HepG2 (cell line): ENCODE results near the gene SH3YL1. TPM values are rescaled to one million over a fixed set of nuclear protein-coding genes. Genes with fewer than 3 reads are reported as not detected.

Experiments
- ATAC-seq: fragments of 200-7000 bp; cut with Tn5 transposase; 3 replicates; pipeline ENCODE4 v1.9.1; 2020; ENCODE audit warnings: mild to moderate bottlenecking, moderate library complexity
- BruUV-seq: library from RNA; stranded (reverse); fragments of 400-500 nt; replicated peaks from 2 replicates; lab custom pipeline; 2021; lab: Mats Ljungman, UMichigan
- CTCF ChIA-PET: fragments of 300-600 bp; formaldehyde crosslinking; extraction: SDS; loops from one replicate; lab custom pipeline; 2021; ENCODE audit warnings: low total read pairs, inconsistent platforms, low intra/inter-chr PET ratio; lab: Yijun Ruan, JAX
- POLR2A ChIA-PET: fragments of 350-600 bp; sonication (Branson Sonifier 250); formaldehyde crosslinking; loops from one replicate; lab custom pipeline; 2020; ENCODE audit warnings: antibody characterized with exemption, inconsistent platforms; lab: Yijun Ruan, JAX
- DNase-seq: peaks from one replicate; pipeline ENCODE4 v3.0.0-alpha.2; 2015; ENCODE audit warnings: low spot score
- FAIRE-seq: peaks from 3 replicates; lab custom pipeline; 2011; peaks lifted over from hg19 to GRCh38; lab: Jason Lieb, UNC
- H2AFZ ChIP-seq: one replicate; pipeline ENCODE4 v1.6.1; 2011; ENCODE audit warnings: low read length, inconsistent platforms
- H3K27ac ChIP-seq: fragments of 300-600 bp; 3 replicates; pipeline ENCODE4 v1.8.0; 2011; ENCODE audit warnings: mixed run types, mild to moderate bottlenecking, mixed read lengths, low read length, inconsistent platforms; ENCODE audit not compliant: insufficient read depth; ENCODE audit errors: extremely low read length
- H3K27me3 ChIP-seq, 2 experiments: fragments of 200-600 bp in 1 of 2; 2 replicates in 1 of 2; 3 replicates in 1 of 2; pipeline versions ENCODE4 v1.6.0 to v1.8.0; 2011; ENCODE audit warnings: low read length in 2 of 2, mild to moderate bottlenecking in 2 of 2, moderate library complexity in 2 of 2, inconsistent platforms in 1 of 2; ENCODE audit not compliant: insufficient read depth in 2 of 2, control insufficient read depth in 1 of 2
- H3K36me3 ChIP-seq, 2 experiments: fragments of 200-600 bp in 1 of 2; replicated peaks in 1 of 2; 2 replicates in 1 of 2; 3 replicates in 1 of 2; pipeline versions ENCODE4 v1.5.1 to v1.8.0; 2011; ENCODE audit warnings: low read length in 2 of 2, inconsistent platforms in 1 of 2; ENCODE audit not compliant: insufficient read depth in 2 of 2, control insufficient read depth in 1 of 2
- H3K4me1 ChIP-seq: 2 replicates; pipeline ENCODE4 v1.5.1; 2012; ENCODE audit warnings: low read length, inconsistent platforms; ENCODE audit not compliant: insufficient read depth
- H3K4me2 ChIP-seq: 2 replicates; pipeline ENCODE4 v1.6.0; 2011; ENCODE audit warnings: low read depth, low read length, inconsistent platforms
- H3K4me3 ChIP-seq, 3 experiments: fragments of 200-600 bp in 1 of 3; sonication (generic), shearing (Covaris generic) in 1 of 3; replicated peaks in 1 of 3; 2 replicates each; pipeline ENCODE4 v1.5.1; 2011 to 2016; ENCODE audit warnings: low read length in 3 of 3, inconsistent platforms in 2 of 3, low read depth in 2 of 3, mild to moderate bottlenecking in 2 of 3, control low read depth in 1 of 3, mixed read lengths in 1 of 3; ENCODE audit not compliant: insufficient read depth in 1 of 3
- H3K79me2 ChIP-seq: one replicate; pipeline ENCODE4 v1.6.1; 2011; ENCODE audit warnings: low read length, inconsistent platforms; ENCODE audit not compliant: insufficient read depth
- H3K9ac ChIP-seq: 2 replicates; pipeline ENCODE4 v1.6.0; 2011; ENCODE audit warnings: mild to moderate bottlenecking, low read depth, low read length, inconsistent platforms; ENCODE audit not compliant: insufficient read depth
- H3K9me3 ChIP-seq: 2 replicates; pipeline ENCODE4 v1.5.1; 2012; ENCODE audit warnings: mild to moderate bottlenecking, low read length
- H4K20me1 ChIP-seq: 2 replicates; pipeline ENCODE4 v1.6.0; 2011; ENCODE audit warnings: inconsistent platforms, mild to moderate bottlenecking, low read length, moderate library complexity; ENCODE audit not compliant: insufficient read depth
- AHR ChIP-seq: IDR thresholded peaks from 2 replicates; pipeline ENCODE4 v1.6.1; 2018; ENCODE audit warnings: missing genetic modification reagents, missing compliant biosample characterization
- DBP ChIP-seq: sonication (generic); formaldehyde crosslinking; IDR thresholded peaks from 2 replicates; pipeline ENCODE4 v1.4.0; 2020; ENCODE audit warnings: missing genetic modification reagents; ENCODE audit errors: not compliant biosample characterization
- NCOA2 ChIP-seq: sonication (generic); formaldehyde crosslinking; IDR thresholded peaks from 2 replicates; pipeline ENCODE4 v1.8.0; 2022; ENCODE audit warnings: inconsistent platforms
- SALL2 ChIP-seq: sonication (generic); formaldehyde crosslinking; IDR thresholded peaks from 2 replicates; pipeline ENCODE4 v1.8.1; 2023; ENCODE audit warnings: mild to moderate bottlenecking, missing genetic modification reagents, inconsistent platforms
- SIX4 ChIP-seq: sonication (generic); formaldehyde crosslinking; IDR thresholded peaks from 2 replicates; pipeline ENCODE4 v1.4.0; 2020; ENCODE audit warnings: missing genetic modification reagents
- TFAP4 ChIP-seq: sonication (generic); IDR thresholded peaks from 2 replicates; pipeline ENCODE4 v1.6.1; 2016; ENCODE audit warnings: low read depth, borderline replicate concordance
- ZNF12 ChIP-seq: sonication (generic); formaldehyde crosslinking; IDR thresholded peaks from 2 replicates; pipeline ENCODE4 v1.5.0; 2020; ENCODE audit warnings: missing genetic modification reagents
- ZNF484 ChIP-seq: sonication (generic); formaldehyde crosslinking; IDR thresholded peaks from 2 replicates; pipeline ENCODE4 v1.5.1; 2020; ENCODE audit warnings: mild to moderate bottlenecking, low read depth, missing genetic modification reagents, borderline replicate concordance
- ZNF569 ChIP-seq: sonication (generic); formaldehyde crosslinking; IDR thresholded peaks from 2 replicates; pipeline ENCODE4 v1.5.0; 2020; ENCODE audit warnings: mild to moderate bottlenecking, missing genetic modification reagents, moderate library complexity, borderline replicate concordance
- ZNF652 ChIP-seq: IDR thresholded peaks from 2 replicates; pipeline ENCODE4 v1.6.1; 2016; ENCODE audit warnings: low read depth, borderline replicate concordance
- ZNF749 ChIP-seq: sonication (generic); formaldehyde crosslinking; IDR thresholded peaks from 2 replicates; pipeline ENCODE4 v1.8.0; 2022; ENCODE audit warnings: mild to moderate bottlenecking, missing genetic modification reagents, moderate library complexity, borderline replicate concordance
- ZNF775 ChIP-seq: sonication (generic); formaldehyde crosslinking; IDR thresholded peaks from 2 replicates; pipeline ENCODE4 v1.4.0; 2020; ENCODE audit warnings: missing genetic modification reagents, mild to moderate bottlenecking, moderate library complexity, borderline replicate concordance
- ZNF83 ChIP-seq: sonication (generic); formaldehyde crosslinking; IDR thresholded peaks from 2 replicates; pipeline ENCODE4 v1.4.0; 2020; ENCODE audit warnings: missing genetic modification reagents, mild to moderate bottlenecking, borderline replicate concordance
- WGBS: methylation state at CpG from one replicate; pipeline ENCODE4 v1.1.6; 2017; ENCODE audit warnings: low lambda C conversion rate; 5-methylcytosine and 5-hydroxymethylcytosine counted together
- in situ Hi-C: cut with HindIII; loops from 2 replicates; pipeline ENCODE4 v1.10.0; 2017; ENCODE audit warnings: low pct_unique_long_range_greater_than_20kb; ENCODE audit not compliant: extremely low pct_ligation_motif_present
- intact Hi-C: fragments of 100-400 bp; cut with micrococcal nuclease; formaldehyde crosslinking; loops from one replicate; pipeline ENCODE4 v1.10.0; 2022; ENCODE audit not compliant: unreplicated experiment
- polyA plus RNA-seq, 8 experiments: library from polyadenylated mRNA; depleted of rRNA in 3 of 8; stranded (reverse) in 7 of 8; unstranded in 1 of 8; fragments of >200 nt; fragmentation: Illumina TruSeq in 4 of 8; extraction: Trizol in 4 of 8; gene quantifications; 2 replicates each; pipeline versions ENCODE4 v1.2.1 to v1.2.3, GENCODE V29; 2011 to 2016; ENCODE audit warnings: low read depth in 4 of 8, missing spikeins in 1 of 8, mixed read lengths in 1 of 8; ENCODE audit not compliant: insufficient read depth in 1 of 8
- total RNA-seq, 5 experiments: library from RNA; depleted of rRNA; stranded (reverse); fragments of >200 nt; fragmentation: Illumina TruSeq; extraction: Trizol; gene quantifications; 2 replicates each; pipeline ENCODE4 v1.2.3, GENCODE V29; 2016; ENCODE audit warnings: low read depth in 1 of 5

The SH3YL1 gene
- total and polyA plus RNA-seq, 2 of the 13 experiments (the other 11 are each of a cell fraction or from before 2014, with no cell fraction given), result 13.0 to 48.2 TPM

- no peak for TF ChIP-seq SIX4 (CRISPR knock-in tag)
- no peak for TF ChIP-seq ZNF484
- no peak for TF ChIP-seq ZNF652 (CRISPR knock-in tag)
- no peak for TF ChIP-seq ZNF12 (CRISPR knock-in tag)
- TF ChIP-seq DBP (CRISPR knock-in tag), result no peak
- TF ChIP-seq SALL2 (CRISPR knock-in tag), result no peak
These were observed 60.4 kb downstream of the SH3YL1 start (continued) for GRCh38 chr2:203401-203800.

- DNase-seq (no peak), ATAC-seq (no peak; the same call in 2 of the 3 replicates), FAIRE-seq (no peak)
- in situ Hi-C loops, result no loop called here
- 46% methylated on average over 6 of the region's 6 CpGs for WGBS
- no peaks in the 10 kb centered on the region for H3K36me3 ChIP-seq
- POLR2A ChIA-PET, result interaction anchor here (1.2 kb wide), 1 partner anchor 27 kb away, joined by 3 read pairs; no protein-coding TSS in a partner anchor
- H3K9me3 ChIP-seq, result no peaks in the 10 kb centered on the region
- intact Hi-C loops, result no loop called here
- peaks cover 6 to 42% of the 10 kb centered on the region in 2 experiments for H3K27me3 ChIP-seq
- H3K79me2 ChIP-seq, result no peaks in the 10 kb centered on the region
- no peak overlapping the region for H3K4me3 ChIP-seq
- H3K9ac ChIP-seq, result no peak overlapping the region
- no peak overlapping the region for H3K27ac ChIP-seq
- H2AFZ ChIP-seq, result no peak overlapping the region
- no peak overlapping the region for H3K4me2 ChIP-seq
- H3K4me1 ChIP-seq, result no peaks in the 10 kb centered on the region
- CTCF ChIA-PET, result no interaction called here
- no TSS peak for BruUV-seq
- H4K20me1 ChIP-seq, result no peaks in the 10 kb centered on the region
- no peak for TF ChIP-seq ZNF749 (CRISPR knock-in tag)
- no peak for TF ChIP-seq ZNF569
- TF ChIP-seq NCOA2 (CRISPR knock-in tag), result no peak
- no peak for TF ChIP-seq ZNF775
- no peak for TF ChIP-seq AHR (CRISPR knock-in tag)
- no peak for TF ChIP-seq TFAP4
- TF ChIP-seq ZNF83 (CRISPR knock-in tag), result no peak
These were observed 60.9 kb downstream of the SH3YL1 start for GRCh38 chr2:202945-203344.
